Skeletal muscle satellite cell (primary cell): Measurements from ENCODE around the gene DCLK1.

Experiments
- H3K27me3 ChIP-seq: 2 replicates; pipeline ENCODE4 v1.7.0; 2013; ENCODE audit warnings: low read length; ENCODE audit not compliant: control insufficient read depth, insufficient read depth
- H3K36me3 ChIP-seq: 2 replicates; pipeline ENCODE4 v1.7.0; 2013; ENCODE audit warnings: mild to moderate bottlenecking, control low read depth, low read length; ENCODE audit not compliant: insufficient read depth
- H3K4me1 ChIP-seq: 2 replicates; pipeline ENCODE4 v1.7.0; 2013; ENCODE audit warnings: low read length; ENCODE audit not compliant: control insufficient read depth, insufficient read depth
- H3K4me2 ChIP-seq: 2 replicates; pipeline ENCODE4 v1.7.0; 2013; ENCODE audit warnings: mild to moderate bottlenecking, low read length
- H3K4me3 ChIP-seq: 2 replicates; pipeline ENCODE4 v1.7.0; 2013; ENCODE audit warnings: low read length
- H3K9ac ChIP-seq: 2 replicates; pipeline ENCODE4 v1.7.0; 2013; ENCODE audit warnings: mild to moderate bottlenecking, low read depth, low read length, moderate library complexity
- H3K9me3 ChIP-seq: replicated peaks from 2 replicates; pipeline ENCODE4 v1.7.0; 2013; ENCODE audit warnings: mild to moderate bottlenecking, control low read depth, low read length

Gene DCLK1

DNA sequence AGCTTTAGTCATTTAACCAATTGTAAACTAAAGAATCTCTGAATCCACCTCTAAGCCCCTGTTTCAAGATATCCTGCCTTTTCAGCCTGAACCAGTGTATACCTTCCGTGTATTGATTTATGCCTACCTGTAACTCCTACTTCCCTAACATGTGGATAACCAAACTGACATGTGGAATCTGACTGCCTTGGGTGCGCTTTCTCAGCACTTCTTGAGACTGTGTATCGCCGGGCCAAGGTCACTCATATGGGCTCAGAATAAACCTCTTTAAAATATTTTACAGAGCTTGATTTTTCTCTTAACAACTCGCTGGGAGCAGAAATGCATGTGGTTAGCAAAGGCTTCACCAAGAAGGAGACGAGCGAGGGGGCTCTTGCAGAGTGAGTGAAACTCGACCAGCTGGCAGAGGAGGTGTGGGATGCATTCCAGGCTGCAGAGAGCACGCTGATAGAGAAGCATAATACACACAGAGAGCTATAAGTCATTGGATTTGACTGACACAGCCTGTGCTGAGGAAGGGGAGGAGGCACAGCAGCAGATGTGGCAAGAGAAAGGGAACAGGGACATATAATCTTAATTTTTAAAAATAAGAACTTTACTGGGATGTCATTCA, 386.5 kb downstream of the DCLK1 start:
- no peak overlapping the region for H3K4me3 ChIP-seq
- H3K9me3 ChIP-seq, result no peaks in the 10 kb centered on the region
- H3K36me3 ChIP-seq, result no peaks in the 10 kb centered on the region
- no peak overlapping the region for H3K4me2 ChIP-seq
- no peak overlapping the region for H3K9ac ChIP-seq
- no peaks in the 10 kb centered on the region for H3K4me1 ChIP-seq
- H3K27me3 ChIP-seq, result no peaks in the 10 kb centered on the region

DNA sequence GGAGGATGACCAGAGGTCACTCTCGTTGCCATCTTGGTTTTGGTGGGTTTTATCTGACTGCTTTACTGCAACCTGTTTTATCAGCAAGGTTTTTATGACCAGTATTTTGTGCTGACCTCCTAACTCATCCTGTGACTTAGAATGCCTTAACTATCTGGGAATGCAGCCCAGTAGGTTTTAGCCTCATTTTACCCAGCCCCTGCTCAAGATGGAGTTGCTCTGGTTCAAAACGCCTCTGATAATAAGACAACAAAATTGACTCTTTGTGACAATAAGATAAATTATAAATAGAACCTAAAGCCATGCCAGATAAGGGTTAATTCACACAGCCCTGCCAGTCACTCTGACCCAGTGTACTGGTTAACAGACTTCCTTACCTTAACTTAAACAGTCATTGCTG, 387.0 kb downstream of the DCLK1 start:
- H3K4me2 ChIP-seq, result no peak overlapping the region
- no peaks in the 10 kb centered on the region for H3K4me1 ChIP-seq
- H3K4me3 ChIP-seq, result no peak overlapping the region
- no peaks in the 10 kb centered on the region for H3K27me3 ChIP-seq
- H3K36me3 ChIP-seq, result no peaks in the 10 kb centered on the region
- H3K9ac ChIP-seq, result no peak overlapping the region
- H3K9me3 ChIP-seq, result no peaks in the 10 kb centered on the region

DNA sequence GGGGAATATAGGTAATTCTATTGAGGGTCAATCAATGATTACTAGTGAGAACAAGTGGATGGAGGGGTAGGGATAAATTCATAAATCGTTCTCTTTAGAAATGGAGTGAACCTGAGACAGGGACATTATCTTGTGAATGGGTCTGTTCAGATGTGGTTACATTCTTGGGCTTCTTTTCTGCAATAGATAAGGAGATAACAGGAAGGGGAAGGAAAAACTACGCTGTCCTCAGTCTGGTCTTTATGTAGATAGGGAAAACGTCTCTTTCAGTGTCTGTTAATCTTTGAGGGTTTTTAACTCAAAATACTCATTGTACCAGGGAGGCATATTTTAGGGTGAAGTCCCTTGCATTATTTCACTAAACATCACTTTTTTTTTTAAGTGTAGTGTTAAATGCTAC, 388.0 kb downstream of the DCLK1 start:
- Histone ChIP-seq H3K4me2 (no peak overlapping the region), H3K36me3 (no peaks in the 10 kb centered on the region), H3K9ac (no peak overlapping the region), H3K4me1 (no peaks in the 10 kb centered on the region), H3K4me3 (no peak overlapping the region), H3K9me3 (no peaks in the 10 kb centered on the region), H3K27me3 (no peaks in the 10 kb centered on the region)

- H3K4me2 ChIP-seq, result no peak overlapping the region
Measured at GRCh38 chr13:35741657-35742056, 389.5 kb downstream of the DCLK1 start.

GRCh38 chr13:35736876-35737275, 394.3 kb downstream of the DCLK1 start:
- H3K9ac ChIP-seq, result no peak overlapping the region
- no peak overlapping the region for H3K4me3 ChIP-seq
- no peak overlapping the region for H3K4me2 ChIP-seq
- H3K4me1 ChIP-seq, result no peaks in the 10 kb centered on the region
- H3K36me3 ChIP-seq, result no peaks in the 10 kb centered on the region
- H3K27me3 ChIP-seq, result no peaks in the 10 kb centered on the region
- H3K9me3 ChIP-seq, result no peaks in the 10 kb centered on the region

More at GRCh38 chr13:35741657-35742056, 389.5 kb downstream of the DCLK1 start:
- Histone ChIP-seq H3K36me3 (no peaks in the 10 kb centered on the region), H3K4me3 (no peak overlapping the region), H3K4me1 (no peaks in the 10 kb centered on the region), H3K27me3 (no peaks in the 10 kb centered on the region), H3K9ac (no peak overlapping the region), H3K9me3 (no peaks in the 10 kb centered on the region)

DNA sequence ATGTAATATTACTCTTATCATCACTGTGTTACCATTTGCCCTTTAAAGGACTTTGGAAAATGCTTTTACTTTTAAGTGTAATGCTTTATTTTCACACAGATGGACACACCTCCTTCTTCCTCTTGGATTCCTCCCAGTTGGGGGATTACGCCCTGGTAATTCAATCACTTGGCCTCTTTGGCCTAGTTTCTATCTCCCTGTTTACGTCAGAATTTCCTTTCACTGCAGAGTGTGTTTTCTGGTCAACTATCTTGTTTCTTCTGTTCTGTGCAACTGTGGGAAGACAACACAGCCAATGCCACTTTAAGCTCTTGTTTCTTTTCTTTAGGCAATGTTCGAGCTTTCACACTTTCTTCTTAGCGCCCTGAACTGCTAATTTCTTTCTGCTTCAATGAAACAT, 397.4 kb downstream of the DCLK1 start:
- peak overlapping the region; percentile 15 for H3K4me2 ChIP-seq
- H3K9ac ChIP-seq, result no peak overlapping the region
- no peaks in the 10 kb centered on the region for H3K36me3 ChIP-seq
- H3K4me1 ChIP-seq, result no peaks in the 10 kb centered on the region
- H3K27me3 ChIP-seq, result no peaks in the 10 kb centered on the region
- H3K9me3 ChIP-seq, result no peaks in the 10 kb centered on the region
- no peak overlapping the region for H3K4me3 ChIP-seq

- Histone ChIP-seq H3K9ac (no peak overlapping the region), H3K4me2 (no peak overlapping the region), H3K4me3 (no peak overlapping the region), H3K27me3 (no peaks in the 10 kb centered on the region), H3K36me3 (no peaks in the 10 kb centered on the region), H3K9me3 (no peaks in the 10 kb centered on the region), H3K4me1 (no peaks in the 10 kb centered on the region)
Measured at GRCh38 chr13:35732565-35732964, 398.6 kb downstream of the DCLK1 start.

GRCh38 chr13:35731471-35731870, 399.7 kb downstream of the DCLK1 start:
- H3K9ac ChIP-seq, result no peak overlapping the region
- no peaks in the 10 kb centered on the region for H3K9me3 ChIP-seq
- no peak overlapping the region for H3K4me2 ChIP-seq
- no peaks in the 10 kb centered on the region for H3K36me3 ChIP-seq
- H3K4me1 ChIP-seq, result no peaks in the 10 kb centered on the region
- H3K4me3 ChIP-seq, result no peak overlapping the region
- H3K27me3 ChIP-seq, result no peaks in the 10 kb centered on the region

- H3K36me3 ChIP-seq, result no peaks in the 10 kb centered on the region
- no peak overlapping the region for H3K4me2 ChIP-seq
- peaks cover under 1% of the 10 kb centered on the region for H3K4me1 ChIP-seq
- H3K9me3 ChIP-seq, result no peaks in the 10 kb centered on the region
- H3K4me3 ChIP-seq, result no peak overlapping the region
- H3K9ac ChIP-seq, result no peak overlapping the region
- H3K27me3 ChIP-seq, result no peaks in the 10 kb centered on the region
Measured at GRCh38 chr13:35729926-35730627, 401.1 kb downstream of the DCLK1 start.

DNA sequence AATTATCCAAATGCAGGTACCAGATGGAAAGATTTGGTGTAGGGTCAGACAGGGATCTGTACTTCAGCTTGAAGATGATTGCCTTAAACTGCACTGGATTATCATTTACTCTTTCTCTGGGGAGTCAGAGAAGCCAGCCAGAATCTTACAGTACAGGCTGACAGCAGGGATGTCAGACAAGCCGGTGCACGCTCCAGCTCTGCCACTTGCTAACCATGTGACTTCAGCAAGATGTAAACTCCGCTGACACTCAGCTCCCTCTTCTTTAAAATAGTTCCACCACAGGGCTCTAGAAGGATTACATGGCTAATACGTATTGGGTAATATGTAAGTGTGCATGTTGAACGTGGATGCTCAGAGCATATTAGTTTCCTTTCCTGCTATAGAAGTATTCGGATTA, 403.3 kb downstream of the DCLK1 start:
- Histone ChIP-seq H3K4me1 (peaks cover 23% of the 10 kb centered on the region), H3K4me2 (no peak overlapping the region), H3K9me3 (no peaks in the 10 kb centered on the region), H3K9ac (no peak overlapping the region), H3K36me3 (no peaks in the 10 kb centered on the region), H3K4me3 (no peak overlapping the region), H3K27me3 (no peaks in the 10 kb centered on the region)

DNA sequence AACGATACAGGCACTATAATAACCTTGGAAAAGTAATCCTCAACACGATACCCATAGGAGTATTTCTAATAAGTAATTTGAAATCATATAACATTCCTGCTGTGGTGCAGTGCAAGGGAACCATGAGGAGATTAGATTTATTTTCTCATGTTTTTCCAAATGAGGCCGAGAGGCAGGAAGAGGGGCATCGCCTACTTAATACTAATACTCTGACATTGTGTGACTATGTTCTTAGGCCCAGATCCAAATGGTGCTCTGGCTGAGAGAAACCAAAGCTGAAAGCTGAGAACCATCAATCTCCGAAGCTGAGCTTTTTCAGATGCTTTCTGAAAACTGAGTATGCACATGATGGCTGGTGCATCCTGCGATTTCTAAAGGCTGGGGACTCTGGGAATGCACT, 406.7 kb downstream of the DCLK1 start:
- H3K9me3 ChIP-seq, result no peaks in the 10 kb centered on the region
- H3K4me1 ChIP-seq, result peaks cover 28% of the 10 kb centered on the region
- no peak overlapping the region for H3K4me3 ChIP-seq
- H3K36me3 ChIP-seq, result no peaks in the 10 kb centered on the region
- H3K27me3 ChIP-seq, result no peaks in the 10 kb centered on the region
- no peak overlapping the region for H3K9ac ChIP-seq
- peak overlapping the region; percentile 52 for H3K4me2 ChIP-seq

DNA sequence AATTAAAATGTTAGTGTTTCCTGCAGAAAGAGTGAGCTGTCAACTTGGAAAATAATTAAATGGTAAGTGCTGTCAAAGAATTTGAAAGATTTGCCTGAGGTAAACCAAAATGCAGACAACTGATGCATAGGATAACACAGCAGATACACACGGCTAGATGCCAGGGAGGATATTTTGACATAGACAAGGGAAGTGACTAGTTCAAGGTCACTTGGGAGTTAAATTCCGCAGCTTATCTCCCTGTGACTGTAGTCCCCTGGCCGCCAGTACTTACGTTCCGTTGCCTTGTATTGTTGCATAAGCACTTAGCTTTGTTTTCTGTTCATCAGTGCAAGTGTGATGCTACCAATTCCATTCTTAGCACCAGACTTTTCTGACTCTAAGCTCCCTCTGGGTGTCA, 407.4 kb downstream of the DCLK1 start:
- H3K36me3 ChIP-seq, result no peaks in the 10 kb centered on the region
- no peak overlapping the region for H3K9ac ChIP-seq
- no peaks in the 10 kb centered on the region for H3K9me3 ChIP-seq
- peak overlapping the region; percentile 52 for H3K4me2 ChIP-seq
- H3K4me1 ChIP-seq, result peaks cover 28% of the 10 kb centered on the region
- H3K4me3 ChIP-seq, result no peak overlapping the region
- H3K27me3 ChIP-seq, result no peaks in the 10 kb centered on the region
